Stimulated activated memory B cell treated with anti-CD40 and anti-IgM and Interleukin-4, amounts not matched to agents 10 μg/mL and 1 μg/mL and 100 μg/mL, for 72 hours (primary cell): ENCODE data around the gene NFS1.

ENCODE experiments used
- ATAC-seq: fragments of 150-1000 bp; cut with Tn5 transposase; 2 replicates; pipeline ENCODE4 v1.10.0; 2021
- H3K27ac Mint-ChIP-seq: one replicate; pipeline ENCODE4 v1.8.0; 2022; ENCODE audit warnings: mild to moderate bottlenecking, mixed read lengths
- H3K27me3 Mint-ChIP-seq: one replicate; pipeline ENCODE4 v1.8.0; 2022; ENCODE audit warnings: mixed read lengths
- H3K36me3 Mint-ChIP-seq: one replicate; pipeline ENCODE4 v1.8.0; 2022; ENCODE audit warnings: mixed read lengths
- H3K4me1 Mint-ChIP-seq: one replicate; pipeline ENCODE4 v1.8.0; 2022; ENCODE audit warnings: mixed read lengths
- H3K4me3 Mint-ChIP-seq: one replicate; pipeline ENCODE4 v1.8.0; 2022; ENCODE audit warnings: mild to moderate bottlenecking, moderate library complexity, mixed read lengths
- H3K9me3 Mint-ChIP-seq: one replicate; pipeline ENCODE4 v1.8.0; 2022; ENCODE audit warnings: mixed read lengths

The NFS1 gene

GRCh38 chr20:35680452-35681183 lies 18.5 kb downstream of the NFS1 start:
- Mint-ChIP-seq H3K27me3 (no peaks in the 10 kb centered on the region), H3K4me3 (no peak overlapping the region), H3K27ac (peak overlapping the region; percentile 77), H3K9me3 (no peaks in the 10 kb centered on the region), H3K36me3 (no peaks in the 10 kb centered on the region), H3K4me1 (peaks cover 16% of the 10 kb centered on the region)
- peak; percentile 88 for ATAC-seq

- no peak overlapping the region for H3K4me3 Mint-ChIP-seq
- no peaks in the 10 kb centered on the region for H3K27me3 Mint-ChIP-seq
- H3K4me1 Mint-ChIP-seq, result peaks cover 2% of the 10 kb centered on the region
- no peak overlapping the region for H3K27ac Mint-ChIP-seq
- no peak for ATAC-seq
- H3K9me3 Mint-ChIP-seq, result no peaks in the 10 kb centered on the region
- H3K36me3 Mint-ChIP-seq, result peaks cover 42% of the 10 kb centered on the region
Measured at GRCh38 chr20:35674921-35675320, 24.2 kb downstream of the NFS1 start.

- no peak overlapping the region for H3K27ac Mint-ChIP-seq
- ATAC-seq, result no peak
- H3K4me1 Mint-ChIP-seq, result no peaks in the 10 kb centered on the region
- no peaks in the 10 kb centered on the region for H3K9me3 Mint-ChIP-seq
- H3K27me3 Mint-ChIP-seq, result no peaks in the 10 kb centered on the region
- H3K4me3 Mint-ChIP-seq, result no peak overlapping the region
- H3K36me3 Mint-ChIP-seq, result peaks cover 53% of the 10 kb centered on the region
Measured at GRCh38 chr20:35673884-35674283, 25.3 kb downstream of the NFS1 start.

- H3K4me3 Mint-ChIP-seq, result no peak overlapping the region
- H3K36me3 Mint-ChIP-seq, result peaks cover 53% of the 10 kb centered on the region
- no peak for ATAC-seq
- H3K4me1 Mint-ChIP-seq, result peaks cover 4% of the 10 kb centered on the region
- no peaks in the 10 kb centered on the region for H3K27me3 Mint-ChIP-seq
- no peak overlapping the region for H3K27ac Mint-ChIP-seq
- no peaks in the 10 kb centered on the region for H3K9me3 Mint-ChIP-seq
Measured at GRCh38 chr20:35669681-35670080, 29.5 kb downstream of the NFS1 start.

GRCh38 chr20:35669221-35669620 lies 29.9 kb downstream of the NFS1 start:
- no peak for ATAC-seq
- H3K36me3 Mint-ChIP-seq, result peaks cover 50% of the 10 kb centered on the region
- H3K4me1 Mint-ChIP-seq, result peaks cover 4% of the 10 kb centered on the region
- H3K27ac Mint-ChIP-seq, result no peak overlapping the region
- H3K27me3 Mint-ChIP-seq, result no peaks in the 10 kb centered on the region
- no peak overlapping the region for H3K4me3 Mint-ChIP-seq
- H3K9me3 Mint-ChIP-seq, result no peaks in the 10 kb centered on the region

- H3K27ac Mint-ChIP-seq, result no peak overlapping the region
Measured at GRCh38 chr20:35665949-35666288, 33.2 kb downstream of the NFS1 start.

GRCh38 chr20:35664466-35665206 lies 34.5 kb downstream of the NFS1 start, which contains the start of the genes CPNE1 and RBM12:
Gene CPNE1, minus strand, starts transcription at chr20:35664900. Its CDS starts 31,977 bp downstream, at chr20:35632923.
Gene RBM12, minus strand, starts transcription at chr20:35664900. Its CDS starts 9,578 bp downstream, at chr20:35655322.
- H3K27ac Mint-ChIP-seq, result peak within 1 kb of the TSS; percentile 96
- peak within 1 kb of the TSS; percentile 86 for H3K4me3 Mint-ChIP-seq
- no peaks in the 10 kb centered on the region for H3K27me3 Mint-ChIP-seq
- H3K4me1 Mint-ChIP-seq, result peaks cover 46% of the 10 kb centered on the region
- no peaks in the 10 kb centered on the region for H3K9me3 Mint-ChIP-seq
- peaks cover 23% of the 10 kb centered on the region for H3K36me3 Mint-ChIP-seq
- ATAC-seq, result peak; percentile 94

More at GRCh38 chr20:35665949-35666288, 33.2 kb downstream of the NFS1 start:
- ATAC-seq, result no peak
- Mint-ChIP-seq H3K4me1 (peaks cover 34% of the 10 kb centered on the region), H3K27me3 (no peaks in the 10 kb centered on the region), H3K36me3 (peaks cover 36% of the 10 kb centered on the region), H3K4me3 (no peak overlapping the region), H3K9me3 (no peaks in the 10 kb centered on the region)

- H3K27me3 Mint-ChIP-seq, result no peaks in the 10 kb centered on the region
- ATAC-seq, result peak; percentile 74
- H3K36me3 Mint-ChIP-seq, result peaks cover 14% of the 10 kb centered on the region
- no peaks in the 10 kb centered on the region for H3K9me3 Mint-ChIP-seq
- peak overlapping the region; percentile 86 for H3K4me3 Mint-ChIP-seq
- peaks cover 55% of the 10 kb centered on the region for H3K4me1 Mint-ChIP-seq
- H3K27ac Mint-ChIP-seq, result peak overlapping the region; percentile 96
Measured at GRCh38 chr20:35663516-35664465, 35.4 kb downstream of the NFS1 start.

- Mint-ChIP-seq H3K27ac (peak overlapping the region; percentile 96), H3K4me1 (peaks cover 60% of the 10 kb centered on the region), H3K27me3 (no peaks in the 10 kb centered on the region), H3K9me3 (no peaks in the 10 kb centered on the region), H3K36me3 (peaks cover 6% of the 10 kb centered on the region), H3K4me3 (peak overlapping the region; percentile 86)
- no peak for ATAC-seq
Measured at GRCh38 chr20:35662551-35662950, 36.6 kb downstream of the NFS1 start.

- Mint-ChIP-seq H3K9me3 (no peaks in the 10 kb centered on the region), H3K4me3 (peak overlapping the region; percentile 86), H3K36me3 (peaks cover 13% of the 10 kb centered on the region), H3K27me3 (no peaks in the 10 kb centered on the region), H3K27ac (peak overlapping the region; percentile 96), H3K4me1 (peaks cover 66% of the 10 kb centered on the region)
- no peak for ATAC-seq
Measured at GRCh38 chr20:35661908-35662307, 37.2 kb downstream of the NFS1 start.

- ATAC-seq, result no peak
- peak overlapping the region; percentile 96 for H3K27ac Mint-ChIP-seq
- H3K9me3 Mint-ChIP-seq, result no peaks in the 10 kb centered on the region
- peaks cover 13% of the 10 kb centered on the region for H3K36me3 Mint-ChIP-seq
- no peaks in the 10 kb centered on the region for H3K27me3 Mint-ChIP-seq
- peaks cover 71% of the 10 kb centered on the region for H3K4me1 Mint-ChIP-seq
- peak overlapping the region; percentile 86 for H3K4me3 Mint-ChIP-seq
Measured at GRCh38 chr20:35661053-35661452, 38.1 kb downstream of the NFS1 start.

- no peaks in the 10 kb centered on the region for H3K9me3 Mint-ChIP-seq
Measured at GRCh38 chr20:35660122-35660937, 38.8 kb downstream of the NFS1 start.

GRCh38 chr20:35657271-35657670 lies 41.9 kb downstream of the NFS1 start:
- peaks cover 49% of the 10 kb centered on the region for H3K4me1 Mint-ChIP-seq
- no peak overlapping the region for H3K27ac Mint-ChIP-seq
- peak overlapping the region; percentile 3 for H3K4me3 Mint-ChIP-seq
- no peak for ATAC-seq
- H3K9me3 Mint-ChIP-seq, result no peaks in the 10 kb centered on the region
- H3K27me3 Mint-ChIP-seq, result no peaks in the 10 kb centered on the region
- H3K36me3 Mint-ChIP-seq, result peaks cover 9% of the 10 kb centered on the region

More at GRCh38 chr20:35660122-35660937, 38.8 kb downstream of the NFS1 start:
- Mint-ChIP-seq H3K27ac (peak overlapping the region; percentile 96), H3K36me3 (peaks cover 13% of the 10 kb centered on the region), H3K27me3 (no peaks in the 10 kb centered on the region), H3K4me3 (peak overlapping the region; percentile 86), H3K4me1 (peaks cover 71% of the 10 kb centered on the region)
- ATAC-seq, result no peak

GRCh38 chr20:35654415-35654814 lies 44.7 kb downstream of the NFS1 start:
- H3K27ac Mint-ChIP-seq, result no peak overlapping the region
- no peaks in the 10 kb centered on the region for H3K9me3 Mint-ChIP-seq
- peaks cover 20% of the 10 kb centered on the region for H3K36me3 Mint-ChIP-seq
- H3K4me1 Mint-ChIP-seq, result peaks cover 34% of the 10 kb centered on the region
- no peaks in the 10 kb centered on the region for H3K27me3 Mint-ChIP-seq
- no peak overlapping the region for H3K4me3 Mint-ChIP-seq
- ATAC-seq, result no peak
